Stimulated activated CD4-positive, alpha-beta T cell treated with anti-CD3 and anti-CD28 coated beads, Interleukin-1b, Interleukin-23, amount 100 ng/mL, for 1 hour (primary cell): ENCODE measurements around the gene TMEM171.

Source experiments
- DNase-seq, 2 donors: peaks; one replicate each; pipeline ENCODE4 v3.0.0-alpha.2; 2020; ENCODE audit warnings: low read depth in 2 of 2

Gene TMEM171

DNA sequence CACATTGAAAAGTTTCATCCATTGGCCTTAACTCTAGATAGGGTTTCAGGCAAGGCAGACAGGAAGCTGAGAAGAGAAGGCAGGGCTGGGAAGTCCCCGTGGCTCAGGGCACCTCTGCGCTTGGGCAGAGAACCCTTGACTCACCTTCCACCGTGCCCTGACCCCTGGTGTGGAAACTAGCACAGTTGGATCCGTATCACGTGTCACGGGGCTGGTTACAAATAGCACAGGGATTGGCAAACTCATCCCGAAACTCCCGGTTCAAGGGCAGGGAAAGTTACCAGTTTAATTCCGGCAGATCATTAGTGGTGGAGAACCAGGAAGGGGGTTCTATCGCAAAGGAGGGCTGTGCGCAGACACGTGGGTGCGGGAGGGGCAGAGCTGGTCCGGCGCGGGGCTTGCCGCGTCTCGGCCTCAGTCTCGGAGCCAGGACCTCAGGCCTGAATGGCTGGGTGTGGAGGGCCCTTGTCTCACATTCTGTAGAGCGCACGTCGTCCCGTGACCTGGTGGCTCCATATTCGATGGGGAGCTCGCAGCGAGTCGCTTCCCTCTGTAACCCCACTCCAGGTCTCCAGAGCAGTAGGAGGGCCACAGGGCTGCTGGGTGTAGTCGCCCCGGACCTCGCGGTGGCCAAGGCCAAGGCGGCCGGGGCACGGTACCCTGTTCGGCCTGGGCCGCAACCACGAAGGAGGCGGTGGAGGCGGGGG, 771 bp upstream of the TMEM171 start:
- DNase-seq = no peak

DNA sequence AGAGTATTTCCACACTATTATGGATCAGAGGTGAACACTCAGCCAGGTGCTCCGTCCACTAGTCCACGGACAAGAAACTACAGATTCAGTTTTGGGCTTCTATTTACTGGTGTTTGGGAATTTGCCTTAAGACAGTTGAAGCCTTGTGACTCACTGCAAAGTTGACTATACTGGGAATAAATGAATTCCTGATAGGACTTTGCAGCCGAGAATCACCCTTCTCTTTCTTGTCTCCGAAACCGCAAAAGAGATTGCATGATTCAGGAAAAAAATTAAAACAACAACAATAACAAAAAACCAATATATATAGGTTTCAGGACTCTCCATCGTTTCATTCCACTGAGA, 716 bp downstream of the TMEM171 start:
- DNase-seq = no peak

DNA sequence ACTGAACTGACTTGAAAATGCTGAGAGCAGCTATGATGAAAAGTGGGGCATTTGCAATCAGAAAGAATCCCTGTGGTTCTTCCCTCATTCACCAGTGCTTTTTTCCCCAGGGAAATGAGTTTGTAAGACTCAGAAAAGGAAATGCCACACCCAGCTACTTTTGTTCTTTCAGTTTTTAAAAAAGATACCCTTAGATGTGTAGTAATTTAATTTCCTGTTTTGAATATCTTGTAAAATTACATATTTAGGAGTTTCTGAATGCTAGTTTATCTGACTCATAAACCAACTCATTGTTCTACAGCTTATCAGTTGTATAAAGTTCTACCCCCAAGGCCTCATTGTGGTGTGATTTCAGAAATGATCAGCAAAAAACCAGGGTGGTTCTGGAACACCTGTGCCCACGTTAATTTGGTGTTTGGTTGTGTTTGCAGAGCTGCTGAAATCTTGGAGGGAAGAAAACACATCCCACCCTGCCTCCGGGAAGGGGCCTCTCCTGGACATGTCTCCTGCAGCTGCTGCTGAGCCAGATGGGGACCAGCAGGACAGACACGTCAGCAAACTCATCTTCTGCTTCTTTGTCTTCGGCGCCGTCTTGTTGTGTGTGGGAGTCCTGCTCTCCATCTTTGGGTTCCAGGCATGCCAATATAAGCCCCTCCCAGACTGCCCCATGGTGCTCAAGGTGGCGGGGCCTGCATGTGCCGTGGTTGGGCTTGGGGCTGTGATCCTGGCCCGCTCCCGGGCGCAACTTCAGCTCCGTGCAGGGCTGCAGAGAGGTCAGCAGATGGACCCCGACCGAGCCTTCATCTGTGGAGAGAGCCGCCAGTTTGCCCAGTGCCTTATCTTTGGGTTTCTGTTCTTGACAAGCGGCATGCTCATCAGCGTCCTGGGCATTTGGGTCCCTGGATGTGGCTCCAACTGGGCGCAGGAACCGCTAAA, 2.8 kb downstream of the TMEM171 start:
- DNase-seq = no peak

DNA sequence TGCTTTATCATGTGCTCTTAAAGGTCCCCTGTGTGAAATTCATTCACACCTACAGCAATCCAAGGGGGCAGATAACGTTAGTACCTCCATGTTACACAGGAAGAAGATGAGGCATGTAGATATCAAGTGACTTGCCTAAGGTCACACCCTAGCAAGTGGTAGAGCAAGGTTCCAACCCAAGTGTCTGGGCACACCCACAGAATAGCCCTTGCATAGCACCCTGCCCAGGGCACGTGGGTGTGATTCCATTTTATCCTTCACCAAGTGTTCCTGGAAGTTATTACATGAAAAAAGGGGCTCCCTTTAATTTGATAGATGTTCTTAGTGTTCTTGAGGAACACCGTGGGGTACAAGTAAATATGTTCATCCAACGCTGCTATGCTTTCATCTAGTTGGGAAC, 4.9 kb downstream of the TMEM171 start:
- no peak for DNase-seq

DNA sequence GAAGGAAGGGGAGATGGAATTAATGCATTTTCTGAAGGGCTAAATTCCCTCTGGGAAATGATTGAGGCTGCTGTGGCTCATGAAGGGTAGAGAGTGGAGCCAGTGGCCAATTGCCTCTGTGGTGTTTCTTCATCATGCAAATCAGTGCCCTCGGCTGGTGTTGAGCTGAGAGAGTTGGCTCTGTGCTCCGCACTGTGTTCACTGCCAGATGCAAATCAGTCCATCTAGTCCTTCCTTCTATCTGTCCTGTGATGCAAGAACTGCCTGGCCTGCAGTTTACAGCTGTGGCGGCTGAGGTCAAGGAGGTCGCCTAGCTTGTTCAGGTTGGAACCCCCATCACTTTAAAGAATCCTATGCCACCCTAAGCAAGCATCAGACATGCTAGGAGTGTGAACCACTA, 6.0 kb downstream of the TMEM171 start:
- no peak for DNase-seq

DNA sequence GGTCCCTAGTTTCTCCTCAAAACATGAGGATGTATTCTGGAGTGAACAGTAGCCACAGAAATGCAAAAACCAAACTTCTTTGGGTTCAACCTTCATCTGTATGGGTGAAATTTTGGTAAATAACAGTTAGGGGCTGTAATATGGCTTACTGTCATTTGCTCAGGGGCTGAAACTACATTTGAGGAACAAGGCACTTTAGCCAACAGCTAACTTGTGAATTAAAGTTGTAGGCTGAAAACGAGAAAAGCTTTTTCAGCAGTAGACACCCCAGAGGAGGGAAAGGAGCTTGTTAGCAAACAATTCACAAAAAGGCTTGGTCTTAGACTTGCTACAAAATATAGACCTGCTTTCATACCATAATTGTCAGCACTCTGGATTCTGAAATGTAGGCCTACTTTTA, 6.6 kb downstream of the TMEM171 start:
- DNase-seq = no peak

DNA sequence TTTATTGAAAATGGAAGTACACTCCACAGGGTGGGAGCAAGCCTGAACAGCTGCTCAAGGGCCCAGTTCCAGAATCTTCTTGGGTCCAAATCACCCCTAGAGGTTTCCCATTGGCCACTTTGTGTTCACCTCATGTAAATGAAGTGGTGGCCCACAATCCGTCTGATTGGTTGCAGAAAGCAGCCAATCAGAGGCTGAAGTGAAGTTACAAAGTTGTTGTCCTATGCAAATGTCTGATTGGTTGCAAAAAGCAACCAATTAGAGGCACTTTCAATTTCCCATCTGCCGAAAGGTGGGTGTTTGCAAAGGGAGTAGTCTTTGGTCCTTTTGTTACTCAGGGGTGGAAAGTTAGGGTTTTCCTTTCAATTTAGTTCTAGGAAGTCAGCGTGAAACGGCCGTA, 8.8 kb downstream of the TMEM171 start:
- no peak for DNase-seq

DNA sequence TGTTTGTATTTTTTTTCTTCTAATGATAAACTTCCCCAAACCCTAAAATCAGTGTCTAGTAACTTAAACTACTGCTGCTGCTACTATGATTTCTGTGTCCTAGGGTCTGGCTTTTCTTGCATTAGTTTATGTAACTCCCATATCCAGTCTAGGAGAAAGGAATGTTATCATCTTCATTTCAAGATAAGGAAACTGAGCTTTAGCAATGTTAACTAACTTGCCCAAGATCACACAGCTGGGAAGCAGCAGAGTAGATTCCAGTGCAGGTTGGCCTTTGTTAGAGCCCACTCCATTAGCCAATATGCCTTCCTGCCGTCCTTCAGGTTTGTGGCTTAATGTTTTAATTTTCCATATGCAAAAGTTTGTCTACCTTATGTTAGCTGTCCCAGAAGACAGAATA, 10.4 kb downstream of the TMEM171 start:
- DNase-seq = no peak

DNA sequence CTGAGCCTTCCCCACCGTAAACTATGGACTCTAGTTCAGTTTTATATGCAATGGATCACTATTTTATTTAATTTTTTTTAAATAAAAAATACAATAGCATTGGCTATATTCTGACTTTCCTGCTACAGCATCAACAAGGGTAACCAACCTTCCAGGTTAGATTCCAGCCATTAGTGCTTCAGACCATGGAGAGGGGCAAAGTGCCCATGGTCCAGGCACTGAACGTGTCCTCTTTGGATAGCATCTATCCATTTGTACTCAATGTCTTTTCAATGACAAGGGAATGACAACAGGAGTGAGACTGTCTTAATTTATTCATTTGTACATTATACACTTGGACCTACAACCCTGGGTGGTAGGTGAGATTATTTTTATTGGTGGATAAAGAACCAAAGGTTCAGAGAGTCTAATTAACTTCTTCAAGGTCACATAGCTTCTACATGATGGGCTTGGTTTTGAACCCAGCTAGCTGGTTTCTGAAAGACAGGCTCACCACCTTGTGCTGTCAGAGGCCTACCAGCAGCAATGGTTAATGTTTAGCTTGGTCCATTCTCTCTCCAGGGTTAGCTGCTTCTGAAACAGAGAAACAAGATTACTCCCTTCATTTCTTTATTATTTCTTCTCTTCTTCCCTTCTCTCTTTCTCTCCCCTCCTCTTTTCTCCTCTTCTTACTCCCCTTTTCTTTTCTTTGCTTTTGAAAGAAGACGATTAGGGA, 11.5 kb downstream of the TMEM171 start:
- no peak for DNase-seq

DNA sequence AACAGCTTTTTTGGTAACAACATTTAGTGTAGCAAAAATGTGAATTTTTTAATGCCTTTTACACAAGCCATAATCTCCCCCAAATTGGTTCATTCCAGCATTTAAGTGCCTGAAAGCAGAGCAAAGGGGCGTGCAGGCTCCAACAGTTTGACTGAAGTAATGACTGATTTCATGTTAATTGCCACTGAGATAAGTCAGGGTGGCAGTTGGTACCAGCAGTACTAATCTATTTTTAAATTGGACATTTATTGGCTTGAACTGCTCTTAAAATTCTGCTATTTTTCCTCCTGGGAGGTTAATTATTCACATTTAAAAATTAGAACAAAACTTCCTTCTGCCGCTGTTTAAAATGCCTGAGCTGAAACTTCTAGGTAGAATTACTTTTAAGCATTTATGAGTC, 12.4 kb downstream of the TMEM171 start:
- DNase-seq = no peak

DNA sequence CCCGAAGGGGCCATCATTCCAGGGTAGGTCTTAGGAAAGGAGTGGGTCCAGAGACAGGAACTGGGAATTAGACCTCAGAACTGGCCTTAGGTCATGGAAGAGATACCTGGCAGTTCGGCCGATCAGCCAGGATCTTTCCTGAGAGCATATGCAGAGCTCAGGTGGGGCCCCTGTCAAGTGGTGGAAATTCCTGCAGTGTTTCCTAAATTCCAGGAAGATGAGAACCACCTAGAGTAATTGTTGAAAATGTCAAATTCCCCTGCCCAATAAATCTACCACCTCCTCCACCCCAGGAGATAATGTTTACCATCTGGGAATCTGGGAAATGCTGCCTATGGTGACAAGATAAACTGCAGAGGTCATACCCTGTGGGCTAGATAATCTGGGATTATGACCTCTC, 14.6 kb downstream of the TMEM171 start:
- DNase-seq = no peak

DNA sequence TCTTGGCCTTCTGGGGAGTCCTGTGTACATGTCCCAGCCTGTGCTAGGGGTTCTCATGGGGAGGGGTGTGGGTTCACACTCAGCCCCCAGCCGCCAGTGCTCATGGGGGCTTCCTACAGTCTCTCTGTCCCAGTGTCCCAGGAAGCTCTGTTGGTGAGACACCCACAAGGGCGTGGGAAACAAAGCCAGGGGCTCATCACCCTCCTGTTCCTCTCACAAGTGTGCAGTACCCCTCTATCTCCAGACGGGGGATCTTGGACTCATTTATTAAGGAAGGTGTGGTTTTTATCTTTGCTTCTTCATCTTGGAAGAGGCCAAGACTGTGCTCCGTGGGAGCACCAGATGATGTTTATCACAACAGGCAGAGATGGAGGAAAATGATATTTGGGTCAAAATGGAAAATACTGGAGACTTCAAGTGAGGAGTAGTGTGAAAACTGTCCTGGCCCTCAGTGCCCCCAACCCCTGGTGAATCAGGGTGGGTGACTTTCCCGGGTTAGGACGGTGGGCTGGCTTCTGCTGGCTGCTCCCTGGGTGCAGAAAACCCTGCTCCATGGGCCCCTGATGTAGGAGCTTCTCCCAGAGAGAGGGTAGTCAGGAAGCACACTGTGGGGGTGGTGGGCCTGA, 15.2 kb downstream of the TMEM171 start:
- no peak for DNase-seq

DNA sequence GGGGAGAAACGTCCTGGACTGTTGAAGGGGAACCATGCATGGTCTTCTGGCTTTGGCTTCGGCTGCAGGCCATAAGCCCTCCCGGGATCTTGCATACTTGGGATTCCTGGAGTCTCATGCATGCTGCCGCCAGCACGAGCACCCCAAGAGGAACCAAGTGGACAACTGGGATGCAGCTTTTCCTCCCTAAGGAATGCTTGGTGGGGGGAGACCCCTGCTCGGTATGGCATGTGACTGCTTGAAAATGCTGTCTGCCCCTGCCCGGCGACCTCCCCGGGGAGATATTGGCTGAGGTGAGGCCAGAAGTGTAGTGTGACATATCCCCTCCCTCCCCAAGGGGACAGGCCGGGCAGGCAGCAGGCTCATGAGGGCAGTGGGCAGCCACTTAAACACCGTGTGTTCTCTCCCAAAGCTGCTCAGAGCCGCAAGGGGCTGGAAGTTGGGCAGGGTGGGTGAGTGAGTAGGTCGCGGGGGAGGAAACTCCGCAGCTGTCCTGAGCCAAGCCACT, 15.7 kb downstream of the TMEM171 start:
- DNase-seq = no peak

DNA sequence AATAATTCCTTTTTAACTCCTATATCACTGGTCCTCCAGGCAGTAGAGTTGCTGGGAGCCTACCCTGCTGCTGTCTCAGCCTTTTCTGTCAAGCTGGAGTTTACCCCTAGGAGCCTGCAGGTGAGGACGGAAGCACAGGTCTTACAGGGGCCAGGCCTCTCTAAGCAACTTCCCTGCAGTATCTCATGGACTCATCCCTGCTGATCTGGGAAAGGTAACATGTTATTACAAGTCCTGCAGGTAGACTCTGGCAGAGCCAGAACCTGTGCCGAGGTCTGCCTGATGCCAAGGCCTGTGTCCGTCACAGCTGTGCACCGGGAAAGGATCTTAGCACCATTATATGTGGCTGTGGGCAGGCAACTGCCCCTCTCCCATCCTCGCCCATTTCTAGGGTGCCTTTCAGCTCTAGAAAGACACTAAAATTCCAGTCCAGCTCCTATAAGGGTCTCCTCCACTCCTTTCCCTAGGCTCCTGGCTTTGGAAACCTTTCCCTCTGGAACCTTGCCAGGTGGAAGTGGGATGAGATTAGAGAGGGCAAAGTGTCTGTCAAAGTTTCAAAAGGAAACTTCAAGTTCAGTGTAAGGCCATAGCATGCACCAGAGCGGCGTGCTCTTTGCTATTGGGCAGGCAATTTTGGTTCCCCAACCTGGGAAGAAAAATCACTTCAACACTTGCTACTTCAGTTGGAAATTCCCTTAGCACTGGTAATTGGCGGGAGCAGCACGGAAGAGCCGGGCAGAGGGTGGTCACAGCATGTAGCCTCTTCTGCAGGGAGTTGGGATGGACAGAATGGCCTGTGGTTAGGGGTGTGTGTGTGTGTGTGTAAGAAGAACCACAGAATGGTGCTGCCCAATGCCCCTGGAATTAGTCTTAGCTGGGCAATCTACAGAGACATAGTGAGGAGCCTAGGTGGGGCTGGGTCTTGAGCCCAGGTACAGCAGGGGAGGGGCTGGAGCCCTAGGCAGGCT, 17.5 kb downstream of the TMEM171 start:
- no peak for DNase-seq

DNA sequence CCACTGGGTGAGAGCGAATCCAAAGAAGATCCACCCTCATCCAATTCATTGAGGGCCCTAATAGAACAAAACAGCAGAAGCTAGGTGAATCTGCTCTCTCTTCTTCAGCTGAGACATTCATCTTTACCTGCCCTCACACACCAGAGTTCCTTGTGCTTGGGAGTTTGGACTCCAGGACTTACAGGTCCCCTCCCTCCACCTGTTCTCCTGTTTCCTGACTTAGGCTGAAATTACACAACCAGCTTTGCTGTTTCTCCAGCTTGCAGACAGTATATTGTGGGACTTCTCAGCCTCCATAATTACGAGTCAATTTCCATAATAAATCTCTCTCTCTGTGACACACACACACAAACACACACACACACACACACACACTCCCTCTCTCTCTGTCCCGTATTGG, 19.1 kb downstream of the TMEM171 start:
- DNase-seq = no peak

DNA sequence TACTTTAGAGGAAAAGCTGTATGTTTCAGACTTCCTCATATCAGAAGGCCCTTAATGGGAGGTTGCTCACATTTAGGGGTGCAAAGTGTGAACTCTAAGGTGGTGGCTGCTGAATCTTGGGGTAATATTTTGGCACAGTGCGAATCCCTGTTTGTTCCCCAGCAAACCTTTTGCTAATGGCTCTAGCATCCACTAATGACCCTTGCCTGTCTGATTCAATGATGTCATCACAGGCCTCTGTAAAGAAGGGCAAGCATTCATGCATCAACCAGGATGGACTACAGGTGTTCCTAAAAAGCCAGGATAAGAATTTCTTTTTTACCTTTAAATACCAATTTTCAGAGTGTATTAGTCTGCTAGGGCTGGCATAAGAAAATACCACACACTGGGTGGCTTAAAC, 20.4 kb downstream of the TMEM171 start:
- DNase-seq = no peak

DNA sequence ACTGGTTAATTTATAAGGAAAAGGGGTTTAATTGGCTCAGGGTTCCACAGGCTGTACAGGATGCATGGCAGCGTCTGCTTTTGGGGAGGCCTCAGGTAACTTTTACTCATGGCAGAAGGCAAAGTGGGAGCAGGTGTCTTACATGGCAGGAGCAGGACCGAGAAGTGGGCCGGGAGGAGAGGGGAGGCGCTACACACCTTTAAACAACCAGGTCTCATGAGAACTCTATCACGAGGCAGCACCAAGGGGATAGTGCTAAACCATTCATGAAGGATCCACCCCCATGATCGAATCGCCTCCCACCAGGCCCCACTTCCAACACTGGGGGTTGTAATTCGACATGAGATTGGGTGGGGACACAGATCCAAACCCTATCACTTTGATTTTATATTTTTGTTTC, 21.7 kb downstream of the TMEM171 start:
- DNase-seq = no peak

DNA sequence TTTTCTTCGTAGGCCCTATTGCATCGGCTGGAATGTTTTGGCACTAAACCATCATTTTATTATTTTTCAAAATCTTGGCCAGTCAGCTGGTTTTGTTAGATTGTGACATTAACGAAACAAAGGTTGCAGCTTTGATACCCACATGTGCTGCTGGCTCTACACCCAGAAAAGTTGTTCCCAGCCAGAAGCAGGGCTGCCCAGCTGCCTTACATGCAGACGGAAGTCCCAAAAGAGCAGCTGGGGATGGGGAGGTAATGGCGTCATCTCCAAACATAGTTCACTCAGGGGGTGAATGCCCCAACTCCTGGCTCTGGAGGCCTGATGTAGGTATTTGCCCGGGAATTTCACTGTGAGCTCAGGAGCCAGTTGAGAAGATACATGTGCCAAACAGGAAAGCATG, 23.3 kb downstream of the TMEM171 start:
- DNase-seq = no peak

DNA sequence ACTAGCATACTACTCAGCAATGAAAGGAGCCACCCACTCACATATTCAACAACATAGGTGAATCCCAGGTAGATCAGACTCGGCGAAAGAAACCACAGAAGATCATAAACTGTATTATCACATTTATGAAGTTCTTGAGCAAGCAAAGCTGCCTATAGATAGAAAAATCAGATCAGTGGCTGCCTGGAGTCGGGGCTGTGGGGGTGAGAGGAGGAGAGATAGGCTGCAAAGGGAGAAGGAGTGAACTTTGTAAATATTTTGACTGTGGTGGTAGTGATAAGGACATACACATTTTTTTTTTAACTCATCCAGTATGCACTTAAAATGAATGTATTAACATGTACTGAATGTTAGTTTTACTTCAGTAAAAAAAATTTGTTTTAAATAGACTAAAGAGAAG, 29.2 kb downstream of the TMEM171 start:
- DNase-seq = no peak

DNA sequence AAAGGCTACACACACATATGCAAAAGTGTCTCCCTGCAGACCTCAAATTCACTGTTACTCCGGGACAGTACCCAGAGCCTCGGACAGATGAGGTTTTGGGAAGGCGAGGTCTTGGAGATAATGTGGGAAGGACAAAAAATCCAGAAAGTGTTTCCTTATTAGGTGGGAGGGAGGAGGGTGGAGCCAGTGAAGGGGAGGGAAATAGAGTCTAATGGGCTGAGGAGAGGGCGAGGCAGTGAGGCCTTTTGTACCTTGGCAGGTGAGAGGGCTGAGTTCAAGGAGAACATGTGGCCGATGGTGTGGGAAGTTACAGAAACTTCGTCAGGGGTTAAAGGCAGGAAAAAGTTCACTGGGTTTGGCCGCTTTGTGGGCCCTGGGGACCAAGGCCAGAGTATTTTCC, 30.5 kb downstream of the TMEM171 start:
- DNase-seq = no peak
